NCI-H2196 (cell line): ENCODE measurements around the gene MRPL23.

Experiments used
- DNase-seq: peaks from one replicate; lab custom pipeline; 2025; ENCODE audit not compliant: unreplicated experiment; lab: John Stamatoyannopoulos, UW

MRPL23 gene

GRCh38 chr11:1988667-1989317 is 41.7 kb downstream of the MRPL23 start:
- no peak for DNase-seq

GRCh38 chr11:1989953-1990352 is 42.8 kb downstream of the MRPL23 start:
- no peak for DNase-seq

- DNase-seq, result no peak
These were observed 43.9 kb downstream of the MRPL23 start for GRCh38 chr11:1990872-1991578.

- no peak for DNase-seq
These were observed 45.0 kb downstream of the MRPL23 start for GRCh38 chr11:1992111-1992510.

- DNase-seq, result no peak
These were observed 47.0 kb downstream of the MRPL23 start for GRCh38 chr11:1994121-1994520.

GRCh38 chr11:1997755-1998154 is 50.6 kb downstream of the MRPL23 start, which contains the start of gene H19:
H19 (minus strand) TSS chr11:1997842.
- DNase-seq, result no peak

GRCh38 chr11:1998290-1998689 is 51.2 kb downstream of the MRPL23 start:
- no peak for DNase-seq

- no peak for DNase-seq
These were observed 51.7 kb downstream of the MRPL23 start for GRCh38 chr11:1998861-1999260.

GRCh38 chr11:2002042-2002776 is 55.1 kb downstream of the MRPL23 start:
- DNase-seq, result no peak

GRCh38 chr11:2002807-2003206 is 55.7 kb downstream of the MRPL23 start:
- no peak for DNase-seq

GRCh38 chr11:2004466-2004865 is 57.3 kb downstream of the MRPL23 start:
- DNase-seq, result no peak
